ENCODE results near the gene ZC3H6. TPM values are rescaled to one million over a fixed set of nuclear protein-coding genes. Genes with fewer than 3 reads are reported as not detected.
A peak's percentile ranks its signal among the peaks of the same experiment; 100 is the strongest.

ZC3H6 gene
- total and polyA plus RNA-seq, 2 of the 13 experiments (the other 11 are each of a cell fraction or from before 2014, with no cell fraction given): 0.71 to 0.93 TPM

DNA sequence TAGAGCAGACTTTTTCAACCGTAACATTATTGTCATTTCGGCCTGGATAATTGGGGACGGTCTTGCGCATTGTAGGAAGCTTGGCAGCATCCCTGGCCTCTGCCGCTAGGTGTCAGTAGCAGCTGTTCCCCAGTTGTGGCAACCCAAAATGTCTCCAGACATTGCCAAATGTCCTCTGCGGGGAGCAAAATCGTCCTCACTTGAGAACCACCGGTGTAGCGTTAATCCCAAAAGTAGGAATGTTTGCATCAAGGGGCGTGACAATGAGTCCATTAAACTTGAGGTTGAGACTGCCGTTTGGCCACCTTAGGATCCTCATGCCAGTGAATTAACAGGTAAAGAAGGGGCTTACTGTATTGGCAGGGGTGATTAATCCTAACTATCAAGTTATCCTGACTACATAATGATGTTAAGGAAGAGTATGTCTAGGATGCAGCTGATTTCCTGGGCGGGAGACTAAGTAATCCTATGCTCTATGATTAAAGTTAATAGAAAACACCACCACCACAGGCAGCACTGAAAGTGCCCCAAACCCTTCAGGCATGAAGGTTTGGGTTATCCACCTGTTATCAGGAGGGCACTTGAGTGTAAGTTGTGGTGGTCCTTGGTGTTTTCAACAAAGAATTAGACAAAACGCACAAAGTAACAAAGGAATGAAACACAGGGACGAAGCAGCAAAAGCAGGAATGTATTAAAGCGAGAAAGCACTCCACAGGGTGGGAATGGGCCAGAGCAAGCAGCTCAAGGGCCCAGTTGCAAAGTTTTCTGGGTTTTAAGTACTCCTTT, 15.7 kb upstream of the ZC3H6 start (continued):
- TF ChIP-seq PHF8 (CRISPR knock-in tag; IDR thresholded peaks at IDR 0.05) (peak; percentile 50; the same call in 1 of the 2 replicates), FOXK1 (CRISPR knock-in tag; IDR thresholded peaks at IDR 0.05; ENCODE audit: borderline replicate concordance, low read depth) (peak; percentile 37; the same call in 1 of the 2 replicates), HES4 (CRISPR knock-in tag; IDR thresholded peaks at IDR 0.05; ENCODE audit: borderline replicate concordance) (no peak), ZNF605 (CRISPR knock-in tag; IDR thresholded peaks at IDR 0.05) (peak; percentile 35; the same call in 1 of the 2 replicates), SALL1 (CRISPR knock-in tag; IDR thresholded peaks at IDR 0.05) (peak; percentile 60), ZNF225 (CRISPR knock-in tag; IDR thresholded peaks at IDR 0.05) (no peak), CEBPG (CRISPR knock-in tag; IDR thresholded peaks at IDR 0.05) (peak; percentile 81), GPN1 (CRISPR knock-in tag; IDR thresholded peaks at IDR 0.05; ENCODE audit: borderline replicate concordance) (no peak)
- TF ChIP-seq, protein P1, sequence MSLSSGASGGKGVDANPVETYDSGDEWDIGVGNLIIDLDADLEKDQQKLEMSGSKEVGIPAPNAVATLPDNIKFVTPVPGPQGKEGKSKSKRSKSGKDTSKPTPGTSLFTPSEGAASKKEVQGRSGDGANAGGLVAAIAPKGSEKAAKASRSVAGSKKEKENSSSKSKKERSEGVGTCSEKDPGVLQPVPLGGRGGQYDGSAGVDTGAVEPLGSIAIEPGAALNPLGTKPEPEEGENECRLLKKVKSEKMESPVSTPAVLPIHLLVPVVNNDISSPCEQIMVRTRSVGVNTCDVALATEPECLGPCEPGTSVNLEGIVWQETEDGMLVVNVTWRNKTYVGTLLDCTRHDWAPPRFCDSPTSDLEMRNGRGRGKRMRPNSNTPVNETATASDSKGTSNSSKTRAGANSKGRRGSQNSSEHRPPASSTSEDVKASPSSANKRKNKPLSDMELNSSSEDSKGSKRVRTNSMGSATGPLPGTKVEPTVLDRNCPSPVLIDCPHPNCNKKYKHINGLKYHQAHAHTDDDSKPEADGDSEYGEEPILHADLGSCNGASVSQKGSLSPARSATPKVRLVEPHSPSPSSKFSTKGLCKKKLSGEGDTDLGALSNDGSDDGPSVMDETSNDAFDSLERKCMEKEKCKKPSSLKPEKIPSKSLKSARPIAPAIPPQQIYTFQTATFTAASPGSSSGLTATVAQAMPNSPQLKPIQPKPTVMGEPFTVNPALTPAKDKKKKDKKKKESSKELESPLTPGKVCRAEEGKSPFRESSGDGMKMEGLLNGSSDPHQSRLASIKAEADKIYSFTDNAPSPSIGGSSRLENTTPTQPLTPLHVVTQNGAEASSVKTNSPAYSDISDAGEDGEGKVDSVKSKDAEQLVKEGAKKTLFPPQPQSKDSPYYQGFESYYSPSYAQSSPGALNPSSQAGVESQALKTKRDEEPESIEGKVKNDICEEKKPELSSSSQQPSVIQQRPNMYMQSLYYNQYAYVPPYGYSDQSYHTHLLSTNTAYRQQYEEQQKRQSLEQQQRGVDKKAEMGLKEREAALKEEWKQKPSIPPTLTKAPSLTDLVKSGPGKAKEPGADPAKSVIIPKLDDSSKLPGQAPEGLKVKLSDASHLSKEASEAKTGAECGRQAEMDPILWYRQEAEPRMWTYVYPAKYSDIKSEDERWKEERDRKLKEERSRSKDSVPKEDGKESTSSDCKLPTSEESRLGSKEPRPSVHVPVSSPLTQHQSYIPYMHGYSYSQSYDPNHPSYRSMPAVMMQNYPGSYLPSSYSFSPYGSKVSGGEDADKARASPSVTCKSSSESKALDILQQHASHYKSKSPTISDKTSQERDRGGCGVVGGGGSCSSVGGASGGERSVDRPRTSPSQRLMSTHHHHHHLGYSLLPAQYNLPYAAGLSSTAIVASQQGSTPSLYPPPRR (CRISPR knock-in tag; IDR thresholded peaks at IDR 0.05; ENCODE audit: borderline replicate concordance): 0 out of 2 replicates have a peak, but pooled peaks have one; percentile 5
- TF ChIP-seq, protein P2, sequence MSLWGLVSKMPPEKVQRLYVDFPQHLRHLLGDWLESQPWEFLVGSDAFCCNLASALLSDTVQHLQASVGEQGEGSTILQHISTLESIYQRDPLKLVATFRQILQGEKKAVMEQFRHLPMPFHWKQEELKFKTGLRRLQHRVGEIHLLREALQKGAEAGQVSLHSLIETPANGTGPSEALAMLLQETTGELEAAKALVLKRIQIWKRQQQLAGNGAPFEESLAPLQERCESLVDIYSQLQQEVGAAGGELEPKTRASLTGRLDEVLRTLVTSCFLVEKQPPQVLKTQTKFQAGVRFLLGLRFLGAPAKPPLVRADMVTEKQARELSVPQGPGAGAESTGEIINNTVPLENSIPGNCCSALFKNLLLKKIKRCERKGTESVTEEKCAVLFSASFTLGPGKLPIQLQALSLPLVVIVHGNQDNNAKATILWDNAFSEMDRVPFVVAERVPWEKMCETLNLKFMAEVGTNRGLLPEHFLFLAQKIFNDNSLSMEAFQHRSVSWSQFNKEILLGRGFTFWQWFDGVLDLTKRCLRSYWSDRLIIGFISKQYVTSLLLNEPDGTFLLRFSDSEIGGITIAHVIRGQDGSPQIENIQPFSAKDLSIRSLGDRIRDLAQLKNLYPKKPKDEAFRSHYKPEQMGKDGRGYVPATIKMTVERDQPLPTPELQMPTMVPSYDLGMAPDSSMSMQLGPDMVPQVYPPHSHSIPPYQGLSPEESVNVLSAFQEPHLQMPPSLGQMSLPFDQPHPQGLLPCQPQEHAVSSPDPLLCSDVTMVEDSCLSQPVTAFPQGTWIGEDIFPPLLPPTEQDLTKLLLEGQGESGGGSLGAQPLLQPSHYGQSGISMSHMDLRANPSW (CRISPR knock-in tag; IDR thresholded peaks at IDR 0.05; ENCODE audit: borderline replicate concordance): peak; percentile 97
- TF ChIP-seq, protein P3, sequence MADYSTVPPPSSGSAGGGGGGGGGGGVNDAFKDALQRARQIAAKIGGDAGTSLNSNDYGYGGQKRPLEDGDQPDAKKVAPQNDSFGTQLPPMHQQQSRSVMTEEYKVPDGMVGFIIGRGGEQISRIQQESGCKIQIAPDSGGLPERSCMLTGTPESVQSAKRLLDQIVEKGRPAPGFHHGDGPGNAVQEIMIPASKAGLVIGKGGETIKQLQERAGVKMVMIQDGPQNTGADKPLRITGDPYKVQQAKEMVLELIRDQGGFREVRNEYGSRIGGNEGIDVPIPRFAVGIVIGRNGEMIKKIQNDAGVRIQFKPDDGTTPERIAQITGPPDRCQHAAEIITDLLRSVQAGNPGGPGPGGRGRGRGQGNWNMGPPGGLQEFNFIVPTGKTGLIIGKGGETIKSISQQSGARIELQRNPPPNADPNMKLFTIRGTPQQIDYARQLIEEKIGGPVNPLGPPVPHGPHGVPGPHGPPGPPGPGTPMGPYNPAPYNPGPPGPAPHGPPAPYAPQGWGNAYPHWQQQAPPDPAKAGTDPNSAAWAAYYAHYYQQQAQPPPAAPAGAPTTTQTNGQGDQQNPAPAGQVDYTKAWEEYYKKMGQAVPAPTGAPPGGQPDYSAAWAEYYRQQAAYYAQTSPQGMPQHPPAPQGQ (CRISPR knock-in tag; IDR thresholded peaks at IDR 0.05; ENCODE audit: borderline replicate concordance): no peak
- TF ChIP-seq, protein P4, sequence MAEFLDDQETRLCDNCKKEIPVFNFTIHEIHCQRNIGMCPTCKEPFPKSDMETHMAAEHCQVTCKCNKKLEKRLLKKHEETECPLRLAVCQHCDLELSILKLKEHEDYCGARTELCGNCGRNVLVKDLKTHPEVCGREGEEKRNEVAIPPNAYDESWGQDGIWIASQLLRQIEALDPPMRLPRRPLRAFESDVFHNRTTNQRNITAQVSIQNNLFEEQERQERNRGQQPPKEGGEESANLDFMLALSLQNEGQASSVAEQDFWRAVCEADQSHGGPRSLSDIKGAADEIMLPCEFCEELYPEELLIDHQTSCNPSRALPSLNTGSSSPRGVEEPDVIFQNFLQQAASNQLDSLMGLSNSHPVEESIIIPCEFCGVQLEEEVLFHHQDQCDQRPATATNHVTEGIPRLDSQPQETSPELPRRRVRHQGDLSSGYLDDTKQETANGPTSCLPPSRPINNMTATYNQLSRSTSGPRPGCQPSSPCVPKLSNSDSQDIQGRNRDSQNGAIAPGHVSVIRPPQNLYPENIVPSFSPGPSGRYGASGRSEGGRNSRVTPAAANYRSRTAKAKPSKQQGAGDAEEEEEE (CRISPR knock-in tag; IDR thresholded peaks at IDR 0.05; ENCODE audit: borderline replicate concordance): no peak
- TF ChIP-seq, protein P5, sequence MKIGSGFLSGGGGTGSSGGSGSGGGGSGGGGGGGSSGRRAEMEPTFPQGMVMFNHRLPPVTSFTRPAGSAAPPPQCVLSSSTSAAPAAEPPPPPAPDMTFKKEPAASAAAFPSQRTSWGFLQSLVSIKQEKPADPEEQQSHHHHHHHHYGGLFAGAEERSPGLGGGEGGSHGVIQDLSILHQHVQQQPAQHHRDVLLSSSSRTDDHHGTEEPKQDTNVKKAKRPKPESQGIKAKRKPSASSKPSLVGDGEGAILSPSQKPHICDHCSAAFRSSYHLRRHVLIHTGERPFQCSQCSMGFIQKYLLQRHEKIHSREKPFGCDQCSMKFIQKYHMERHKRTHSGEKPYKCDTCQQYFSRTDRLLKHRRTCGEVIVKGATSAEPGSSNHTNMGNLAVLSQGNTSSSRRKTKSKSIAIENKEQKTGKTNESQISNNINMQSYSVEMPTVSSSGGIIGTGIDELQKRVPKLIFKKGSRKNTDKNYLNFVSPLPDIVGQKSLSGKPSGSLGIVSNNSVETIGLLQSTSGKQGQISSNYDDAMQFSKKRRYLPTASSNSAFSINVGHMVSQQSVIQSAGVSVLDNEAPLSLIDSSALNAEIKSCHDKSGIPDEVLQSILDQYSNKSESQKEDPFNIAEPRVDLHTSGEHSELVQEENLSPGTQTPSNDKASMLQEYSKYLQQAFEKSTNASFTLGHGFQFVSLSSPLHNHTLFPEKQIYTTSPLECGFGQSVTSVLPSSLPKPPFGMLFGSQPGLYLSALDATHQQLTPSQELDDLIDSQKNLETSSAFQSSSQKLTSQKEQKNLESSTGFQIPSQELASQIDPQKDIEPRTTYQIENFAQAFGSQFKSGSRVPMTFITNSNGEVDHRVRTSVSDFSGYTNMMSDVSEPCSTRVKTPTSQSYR (CRISPR knock-in tag; IDR thresholded peaks at IDR 0.05; ENCODE audit: borderline replicate concordance): peak; percentile 9; the same call in 1 of the 2 replicates
